Endothelial cell of umbilical vein (primary cell): ENCODE measurements around the gene TEX19. TPM values are rescaled to one million over a fixed set of nuclear protein-coding genes. Genes with fewer than 3 reads are reported as not detected.

Experiments
- BruUV-seq: library from RNA; stranded (reverse); fragments of 400-500 nt; replicated peaks from 2 replicates; lab custom pipeline; 2021; lab: Mats Ljungman, UMichigan
- CTCF ChIA-PET: fragments of 300-600, 350-600 bp; sonication (Branson Sonifier 250); formaldehyde crosslinking; loops from one replicate; lab custom pipeline; 2021; ENCODE audit warnings: antibody characterized with exemption, inconsistent platforms; lab: Charles Lee
- POLR2A ChIA-PET: fragments of 300-600, 350-600 bp; sonication (Branson Sonifier 250); formaldehyde crosslinking; loops from one replicate; lab custom pipeline; 2021; ENCODE audit warnings: antibody characterized with exemption, inconsistent platforms; lab: Charles Lee
- DNase-seq: peaks from one replicate; pipeline ENCODE4 v3.0.0-alpha.2; 2011; ENCODE audit warnings: low read depth, low spot score
- FAIRE-seq: peaks from 2 replicates; lab custom pipeline; 2011; peaks lifted over from hg19 to GRCh38; lab: Jason Lieb, UNC
- H2AFZ ChIP-seq: 2 replicates; pipeline ENCODE4 v1.6.0; 2012; ENCODE audit warnings: low read depth, low read length, control low read depth, inconsistent platforms
- H3K27ac ChIP-seq: 2 replicates; pipeline ENCODE4 v1.5.1; 2011; ENCODE audit warnings: low read depth, mild to moderate bottlenecking, control low read depth, low read length, moderate library complexity; ENCODE audit not compliant: insufficient read depth
- H3K27me3 ChIP-seq, 2 experiments: 2 replicates each; pipeline versions ENCODE4 v1.6.0 to v1.6.1; 2011; ENCODE audit warnings: low read length in 2 of 2, mixed read lengths in 1 of 2; ENCODE audit not compliant: control insufficient read depth in 2 of 2, insufficient read depth in 2 of 2
- H3K36me3 ChIP-seq, 2 experiments: 2 replicates in 1 of 2; 3 replicates in 1 of 2; pipeline ENCODE4 v1.5.1; 2011; ENCODE audit warnings: low read length in 2 of 2, mild to moderate bottlenecking in 1 of 2, moderate library complexity in 1 of 2; ENCODE audit not compliant: control insufficient read depth in 2 of 2, insufficient read depth in 2 of 2; ENCODE audit errors: extremely low read depth in 1 of 2
- H3K4me1 ChIP-seq: 3 replicates; pipeline ENCODE4 v1.5.1; 2011; ENCODE audit warnings: mild to moderate bottlenecking, low read length; ENCODE audit not compliant: control insufficient read depth, insufficient read depth; ENCODE audit errors: extremely low read depth
- H3K4me2 ChIP-seq: 2 replicates; pipeline ENCODE4 v1.6.1; 2011; ENCODE audit warnings: low read length, control low read depth, mixed read lengths; ENCODE audit not compliant: insufficient read depth
- H3K4me3 ChIP-seq, 3 experiments: fragments of 200-600 bp in 1 of 3; sonication (generic), shearing (Covaris generic) in 1 of 3; replicated peaks in 1 of 3; 2 replicates each; pipeline ENCODE4 v1.5.1; 2011 to 2016; ENCODE audit warnings: control low read depth in 3 of 3, low read length in 3 of 3, mild to moderate bottlenecking in 2 of 3, inconsistent platforms in 1 of 3, low read depth in 1 of 3, moderate library complexity in 1 of 3; ENCODE audit not compliant: insufficient read depth in 1 of 3
- H3K79me2 ChIP-seq: 2 replicates; pipeline ENCODE4 v1.6.0; 2012; ENCODE audit warnings: low read length, inconsistent platforms; ENCODE audit not compliant: control insufficient read depth, insufficient read depth
- H3K9ac ChIP-seq: replicated peaks from 2 replicates; pipeline ENCODE3; 2011; ENCODE audit warnings: low read length, control low read depth; ENCODE audit not compliant: insufficient read depth; ENCODE audit errors: extremely low read depth
- H3K9me1 ChIP-seq: replicated peaks from 3 replicates; pipeline ENCODE4 v1.6.0; 2011; ENCODE audit warnings: mild to moderate bottlenecking, low read length; ENCODE audit not compliant: control insufficient read depth, insufficient read depth; ENCODE audit errors: extremely low read depth
- H3K9me3 ChIP-seq: replicated peaks from 2 replicates; pipeline ENCODE4 v1.5.1; 2012; ENCODE audit warnings: low read length, inconsistent platforms; ENCODE audit not compliant: control insufficient read depth, insufficient read depth
- H4K20me1 ChIP-seq: replicated peaks from 2 replicates; pipeline ENCODE3; 2011; ENCODE audit warnings: mild to moderate bottlenecking, low read length; ENCODE audit not compliant: control insufficient read depth, insufficient read depth; ENCODE audit errors: extremely low read depth
- EZH2 ChIP-seq: IDR thresholded peaks from 2 replicates; pipeline ENCODE4 v1.6.1; 2012; ENCODE audit warnings: borderline replicate concordance, low read depth, mild to moderate bottlenecking, moderate library complexity, low read length, inconsistent platforms; ENCODE audit not compliant: severe bottlenecking
- FOS ChIP-seq: IDR thresholded peaks from 2 replicates; pipeline ENCODE4 v1.6.1; 2011; ENCODE audit warnings: mild to moderate bottlenecking, low read length, moderate library complexity, borderline replicate concordance; ENCODE audit not compliant: insufficient read depth
- GATA2 ChIP-seq: IDR thresholded peaks from 2 replicates; pipeline ENCODE4 v1.7.0; 2011; ENCODE audit warnings: low read depth, mild to moderate bottlenecking, moderate library complexity, mixed read lengths, low read length; ENCODE audit not compliant: insufficient read length, insufficient read depth
- JUN ChIP-seq: IDR thresholded peaks from 2 replicates; pipeline ENCODE4 v1.6.1; 2011; ENCODE audit warnings: borderline replicate concordance, low read depth; ENCODE audit not compliant: insufficient read length, insufficient read depth
- MAX ChIP-seq: IDR thresholded peaks from 2 replicates; pipeline ENCODE4 v1.6.1; 2011; ENCODE audit not compliant: insufficient read depth, insufficient read length
- MYC ChIP-seq: IDR thresholded peaks from one replicate; pipeline ENCODE4 v1.6.1; 2011; ENCODE audit warnings: mild to moderate bottlenecking, low read depth, low read length
- POLR2A ChIP-seq: IDR thresholded peaks from 2 replicates; pipeline ENCODE4 v1.6.1; 2012; ENCODE audit warnings: low read depth, mild to moderate bottlenecking, control low read depth, low read length
- POLR2AphosphoS5 ChIP-seq: IDR thresholded peaks from 2 replicates; pipeline ENCODE4 v1.6.1; 2012; ENCODE audit warnings: low read depth, mild to moderate bottlenecking, control low read depth, low read length, moderate library complexity; ENCODE audit not compliant: insufficient read depth
- dilution Hi-C: fragments of 300-500 bp; cut with MboI; formaldehyde crosslinking; loops from one replicate; pipeline ENCODE4 v1.15.0; 2019; ENCODE audit warnings: low sequenced_read_pairs; ENCODE audit not compliant: extremely low pct_ligation_motif_present
- intact Hi-C: fragments of 100-400 bp; cut with micrococcal nuclease; formaldehyde crosslinking; loops from one replicate; pipeline ENCODE4 v1.10.0; 2022
- polyA plus RNA-seq, 4 experiments: library from polyadenylated mRNA; depleted of rRNA in 3 of 4; stranded (reverse) in 3 of 4; unstranded in 1 of 4; fragments of >200 nt; gene quantifications; 2 replicates each; pipeline versions ENCODE4 v1.2.1 to v1.2.3, GENCODE V29; 2011 to 2012; ENCODE audit warnings: missing spikeins in 1 of 4
- total RNA-seq: library from RNA; stranded (reverse); gene quantifications from 2 replicates; pipeline ENCODE4 v1.2.3, GENCODE V29; 2021
- TF ChIP-seq, protein P1 (sequence below), 2 donors: IDR thresholded peaks; 1 replicate in 1 of 2; 2 replicates in 1 of 2; pipeline ENCODE4 v1.5.1; 2011; ENCODE audit warnings: low read length in 2 of 2, mild to moderate bottlenecking in 2 of 2, moderate library complexity in 2 of 2, control low read depth in 1 of 2, inconsistent platforms in 1 of 2, low read depth in 1 of 2; ENCODE audit not compliant: insufficient read depth in 1 of 2; ENCODE audit errors: extremely low read depth in 1 of 2

TEX19 gene
- total and polyA plus RNA-seq, 2 donors (not counting 3 experiments of a cell fraction or from before 2014, with no cell fraction given) = 0.06 TPM; not detected in 1

- Histone ChIP-seq H3K27ac (no peak overlapping the region), H4K20me1 (no peaks in the 10 kb centered on the region), H3K4me3 (no peak overlapping the region), H3K9me3 (no peaks in the 10 kb centered on the region), H3K79me2 (no peaks in the 10 kb centered on the region), H3K36me3 (no peaks in the 10 kb centered on the region), H2AFZ (no peak overlapping the region), H3K4me1 (no peaks in the 10 kb centered on the region), H3K27me3 (peaks cover 29 to 31% of the 10 kb centered on the region in 2 experiments), H3K4me2 (no peak overlapping the region), H3K9me1 (no peaks in the 10 kb centered on the region), H3K9ac (no peak overlapping the region)
- POLR2A ChIA-PET = no interaction called here
- FAIRE-seq = no peak
- dilution Hi-C loops = no loop called here
- DNase-seq = no peak
- intact Hi-C loops = no loop called here
- CTCF ChIA-PET = no interaction called here
- no peak for TF ChIP-seq POLR2AphosphoS5
- TF ChIP-seq MAX = no peak
- TF ChIP-seq, protein P1, sequence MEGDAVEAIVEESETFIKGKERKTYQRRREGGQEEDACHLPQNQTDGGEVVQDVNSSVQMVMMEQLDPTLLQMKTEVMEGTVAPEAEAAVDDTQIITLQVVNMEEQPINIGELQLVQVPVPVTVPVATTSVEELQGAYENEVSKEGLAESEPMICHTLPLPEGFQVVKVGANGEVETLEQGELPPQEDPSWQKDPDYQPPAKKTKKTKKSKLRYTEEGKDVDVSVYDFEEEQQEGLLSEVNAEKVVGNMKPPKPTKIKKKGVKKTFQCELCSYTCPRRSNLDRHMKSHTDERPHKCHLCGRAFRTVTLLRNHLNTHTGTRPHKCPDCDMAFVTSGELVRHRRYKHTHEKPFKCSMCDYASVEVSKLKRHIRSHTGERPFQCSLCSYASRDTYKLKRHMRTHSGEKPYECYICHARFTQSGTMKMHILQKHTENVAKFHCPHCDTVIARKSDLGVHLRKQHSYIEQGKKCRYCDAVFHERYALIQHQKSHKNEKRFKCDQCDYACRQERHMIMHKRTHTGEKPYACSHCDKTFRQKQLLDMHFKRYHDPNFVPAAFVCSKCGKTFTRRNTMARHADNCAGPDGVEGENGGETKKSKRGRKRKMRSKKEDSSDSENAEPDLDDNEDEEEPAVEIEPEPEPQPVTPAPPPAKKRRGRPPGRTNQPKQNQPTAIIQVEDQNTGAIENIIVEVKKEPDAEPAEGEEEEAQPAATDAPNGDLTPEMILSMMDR (IDR thresholded peaks at IDR 0.05; ENCODE audit: extremely low read depth in 1 of 2, insufficient read depth in 1 of 2, low read depth in 1 of 2, low read length in 2 of 2) = no peak
- no peak for TF ChIP-seq POLR2A
- no peak for TF ChIP-seq GATA2
- no peak for TF ChIP-seq EZH2
- no peak for TF ChIP-seq FOS
- no peak for TF ChIP-seq JUN
- no peak for TF ChIP-seq MYC
- no TSS peak for BruUV-seq
Observed at GRCh38 chr17:82374626-82375331, 15.7 kb downstream of the TEX19 start.
